Measurements from ENCODE around the gene ITGA6. TPM values are rescaled to one million over a fixed set of nuclear protein-coding genes. Genes with fewer than 3 reads are reported as not detected.
"Not testable (repeated sequence)": the region's sequence is repeated elsewhere in the genome, so short reads cannot be mapped to it uniquely, and the experiment has no call there.

The ITGA6 gene
- polyA plus RNA-seq, 4 donors, result 90.8 to 121 (median 98.6) TPM

- no peak for DNase-seq (ENCODE audit: low read depth in 4 of 4, low spot score in 2 of 4)
These were observed 85.6 kb downstream of the ITGA6 start for GRCh38 chr2:172512810-172513523.

GRCh38 chr2:172513524-172513900 lies 86.1 kb downstream of the ITGA6 start:
- no peak for DNase-seq (ENCODE audit: low read depth in 4 of 4, low spot score in 2 of 4)

- DNase-seq (ENCODE audit: low read depth in 4 of 4, low spot score in 2 of 4), result no peak
These were observed 86.7 kb downstream of the ITGA6 start for GRCh38 chr2:172513935-172514586.

GRCh38 chr2:172516299-172516698 lies 88.9 kb downstream of the ITGA6 start:
- DNase-seq (ENCODE audit: low read depth in 4 of 4, low spot score in 2 of 4), result no peak

- DNase-seq (ENCODE audit: low read depth in 4 of 4, low spot score in 2 of 4), result no peak
These were observed 91.6 kb downstream of the ITGA6 start for GRCh38 chr2:172518995-172519394.

- no peak for DNase-seq (ENCODE audit: low read depth in 4 of 4, low spot score in 2 of 4)
These were observed 98.2 kb downstream of the ITGA6 start for GRCh38 chr2:172525601-172526000.

- DNase-seq (ENCODE audit: low read depth in 4 of 4, low spot score in 2 of 4), result no peak
These were observed 103.9 kb downstream of the ITGA6 start for GRCh38 chr2:172531309-172531708.

GRCh38 chr2:172532461-172532860 lies 105.1 kb downstream of the ITGA6 start:
- not testable (repeated sequence) for DNase-seq (ENCODE audit: low read depth in 4 of 4, low spot score in 2 of 4)

GRCh38 chr2:172533687-172534086 lies 106.3 kb downstream of the ITGA6 start:
- no peak for DNase-seq (ENCODE audit: low read depth in 4 of 4, low spot score in 2 of 4)

GRCh38 chr2:172535119-172535518 lies 107.7 kb downstream of the ITGA6 start:
- no peak for DNase-seq (ENCODE audit: low read depth in 4 of 4, low spot score in 2 of 4)

GRCh38 chr2:172537851-172538250 lies 110.5 kb downstream of the ITGA6 start:
- not testable (repeated sequence) for DNase-seq (ENCODE audit: low read depth in 4 of 4, low spot score in 2 of 4)

GRCh38 chr2:172539767-172540166 lies 112.4 kb downstream of the ITGA6 start:
- DNase-seq (ENCODE audit: low read depth in 4 of 4, low spot score in 2 of 4), result no peak

GRCh38 chr2:172540421-172540820 lies 113.0 kb downstream of the ITGA6 start:
- DNase-seq (ENCODE audit: low read depth in 4 of 4, low spot score in 2 of 4), result no peak

- DNase-seq (ENCODE audit: low read depth in 4 of 4, low spot score in 2 of 4), result no peak
These were observed 118.2 kb downstream of the ITGA6 start for GRCh38 chr2:172545408-172546075.

- no peak for DNase-seq (ENCODE audit: low read depth in 4 of 4, low spot score in 2 of 4)
These were observed 121.7 kb downstream of the ITGA6 start for GRCh38 chr2:172549131-172549530.

GRCh38 chr2:172549802-172550201 lies 122.4 kb downstream of the ITGA6 start:
- not testable (repeated sequence) for DNase-seq (ENCODE audit: low read depth in 4 of 4, low spot score in 2 of 4)

GRCh38 chr2:172550419-172550818 lies 123.0 kb downstream of the ITGA6 start:
- no peak for DNase-seq (ENCODE audit: low read depth in 4 of 4, low spot score in 2 of 4)

- no peak for DNase-seq (ENCODE audit: low read depth in 4 of 4, low spot score in 2 of 4)
These were observed 123.9 kb downstream of the ITGA6 start for GRCh38 chr2:172551271-172551670.

- no peak for DNase-seq (ENCODE audit: low read depth in 4 of 4, low spot score in 2 of 4)
These were observed 125.3 kb downstream of the ITGA6 start for GRCh38 chr2:172552547-172553291.

GRCh38 chr2:172554352-172555271 lies 127.2 kb downstream of the ITGA6 start:
- no peak for DNase-seq (ENCODE audit: low read depth in 4 of 4, low spot score in 2 of 4)
